22Rv1 (cell line): ENCODE measurements around the gene PCGF1.
A peak's percentile ranks its signal among the peaks of the same experiment; 100 is the strongest.

Experiments
- H3K27ac ChIP-seq: fragments of 450-650 bp; 2 replicates; pipeline ENCODE4 v1.5.1; 2017
- CTCF ChIP-seq: fragments of 450-650 bp; IDR thresholded peaks from 2 replicates; pipeline ENCODE4 v1.5.1; 2017; ENCODE audit warnings: mild to moderate bottlenecking
- ZFX ChIP-seq: fragments of 450-650 bp; IDR thresholded peaks from 2 replicates; pipeline ENCODE4 v1.6.1; 2017; ENCODE audit warnings: antibody characterized with exemption, borderline replicate concordance

PCGF1 gene

GRCh38 chr2:74499940-74500577 lies 7.4 kb downstream of the PCGF1 start:
- TF ChIP-seq ZFX (no peak), CTCF (no peak)
- H3K27ac ChIP-seq, result peak overlapping the region; percentile 97

- no peak for TF ChIP-seq ZFX
- TF ChIP-seq CTCF, result no peak
- peak within 1 kb of the TSS; percentile 97 for H3K27ac ChIP-seq
Observed at GRCh38 chr2:74499267-74499939, 8.1 kb downstream of the PCGF1 start, which contains the start of gene LBX2. Gene LBX2 (minus strand): TSS chr2:74499603. CDS start chr2:74499537, 66 bp downstream.

GRCh38 chr2:74498500-74499266 lies 8.8 kb downstream of the PCGF1 start:
- TF ChIP-seq ZFX, result no peak
- no peak for TF ChIP-seq CTCF
- peak overlapping the region; percentile 97 for H3K27ac ChIP-seq

- peak overlapping the region; percentile 97 for H3K27ac ChIP-seq
- no peak for TF ChIP-seq CTCF
- no peak for TF ChIP-seq ZFX
Observed at GRCh38 chr2:74497777-74498499, 9.6 kb downstream of the PCGF1 start.

- H3K27ac ChIP-seq, result peak overlapping the region; percentile 97
Observed at GRCh38 chr2:74496997-74497776, 10.3 kb downstream of the PCGF1 start.

More at GRCh38 chr2:74496997-74497776, 10.3 kb downstream of the PCGF1 start:
- TF ChIP-seq CTCF (no peak), ZFX (no peak)
